Fibroblast of lung (primary cell): Measurements from ENCODE around the gene CAMKMT.
"Not testable (repeated sequence)": the region's sequence is repeated elsewhere in the genome, so short reads cannot be mapped to it uniquely, and the experiment has no call there.

Experiments
- CTCF ChIP-seq, 2 donors: IDR thresholded peaks in 1 of 2; conservative IDR thresholded peaks in 1 of 2; 1 replicate in 1 of 2; 2 replicates in 1 of 2; pipeline ENCODE4 v1.5.1; 2011 to 2012; ENCODE audit warnings: low read length in 2 of 2, control low read depth in 1 of 2, inconsistent platforms in 1 of 2, low read depth in 1 of 2, mild to moderate bottlenecking in 1 of 2
- EZH2 ChIP-seq: IDR thresholded peaks from 2 replicates; pipeline ENCODE4 v1.5.1; 2012; ENCODE audit warnings: low read length, control low read depth, mild to moderate bottlenecking; ENCODE audit errors: missing control alignments

DNA sequence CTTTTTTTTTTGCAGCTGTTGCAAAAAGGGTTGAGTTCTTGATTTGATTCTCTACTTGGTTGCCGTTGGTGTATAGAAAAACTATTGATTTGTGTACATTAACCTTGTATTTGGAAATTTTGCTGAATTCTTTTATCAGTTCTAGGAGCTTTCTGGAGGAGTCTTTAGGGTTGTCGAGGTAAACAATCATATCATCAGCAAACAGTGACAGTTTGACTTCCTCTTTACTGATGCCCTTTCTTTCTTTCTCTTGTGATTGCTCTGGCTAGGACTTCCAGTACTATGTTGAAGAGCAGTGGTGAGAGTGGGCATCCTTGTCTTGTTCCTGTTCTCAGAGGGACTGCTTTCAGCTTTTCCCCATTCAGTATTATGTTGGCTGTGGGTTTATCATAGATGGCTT, 23.5 kb downstream of the CAMKMT start:
- TF ChIP-seq CTCF (conservative IDR thresholded peaks at IDR 0.05 in 1 of 2, IDR thresholded peaks at IDR 0.05 in 1 of 2; ENCODE audit: low read depth in 1 of 2, low read length in 2 of 2); EZH2: not testable (repeated sequence)
